Measurements from ENCODE around the gene CTDSPL.

- no peak for TF ChIP-seq CTCF (IDR thresholded peaks at IDR 0.05)
- no peak for TF ChIP-seq POLR2A (IDR thresholded peaks at IDR 0.05)
These were observed 34.7 kb upstream of the CTDSPL start for GRCh38 chr3:37826933-37827332.
